ENCODE measurements around the gene CPNE6.

- no peak for TF ChIP-seq EZH2 (IDR thresholded peaks at IDR 0.05; ENCODE audit: low read depth, low read length, severe bottlenecking)
- TF ChIP-seq CTCF (IDR thresholded peaks at IDR 0.05; ENCODE audit: control extremely low read depth in 1 of 3, insufficient read depth in 1 of 3, low read depth in 1 of 3, low read length in 3 of 3), result no peak
- no peak for TF ChIP-seq TEAD4 (IDR thresholded peaks at IDR 0.05; ENCODE audit: low read depth, low read length)
- no peak for TF ChIP-seq TCF12 (IDR thresholded peaks at IDR 0.05; ENCODE audit: low read depth, low read length)
- no peak for TF ChIP-seq POLR2AphosphoS5 (IDR thresholded peaks at IDR 0.05; ENCODE audit: low read depth, low read length)
- TF ChIP-seq CBX5 (IDR thresholded peaks at IDR 0.05; ENCODE audit: low read depth, low read length), result no peak
- TF ChIP-seq SRF (IDR thresholded peaks at IDR 0.05; ENCODE audit: low read depth, low read length), result no peak
- TF ChIP-seq SUZ12 (IDR thresholded peaks at IDR 0.05; ENCODE audit: low read length), result no peak
- no peak for TF ChIP-seq RFX5 (IDR thresholded peaks at IDR 0.05; ENCODE audit: borderline replicate concordance, low read depth, low read length)
- no peak for TF ChIP-seq MAFK (IDR thresholded peaks at IDR 0.05; ENCODE audit: low read depth, low read length)
- TF ChIP-seq HDAC2 (IDR thresholded peaks at IDR 0.05; ENCODE audit: borderline replicate concordance in 1 of 2, low read depth in 2 of 2, low read length in 2 of 2), result no peak
- TF ChIP-seq ATF3 (IDR thresholded peaks at IDR 0.05; ENCODE audit: insufficient read depth, low read depth, low read length), result no peak
- no peak for TF ChIP-seq ZNF274 (IDR thresholded peaks at IDR 0.05; ENCODE audit: borderline replicate concordance, extremely low read depth, low read length)
Measured at GRCh38 chr14:24038686-24039085, 32.7 kb upstream of the CPNE6 start.

All from H1 (cell line).